Activated B cell treated with CpG ODN at 0.5 μM for 24 hours (primary cell): ENCODE measurements around the gene TFB1M. TPM values are rescaled to one million over a fixed set of nuclear protein-coding genes. Genes with fewer than 3 reads are reported as not detected.
"Not testable (repeated sequence)": the region's sequence is repeated elsewhere in the genome, so short reads cannot be mapped to it uniquely, and the experiment has no call there.

ENCODE experiments used
- ATAC-seq: fragments of 200-7000 bp; cut with Tn5 transposase; one replicate; pipeline ENCODE4 v1.10.0; 2021; ENCODE audit warnings: low read depth, mild to moderate bottlenecking, moderate library complexity
- CTCF ChIA-PET: fragments of 350-600 bp; sonication (Branson Sonifier 250); formaldehyde crosslinking; loops from one replicate; lab custom pipeline; 2021; ENCODE audit warnings: antibody characterized with exemption; lab: Charles Lee
- POLR2A ChIA-PET: fragments of 350-600 bp; sonication (Branson Sonifier 250); formaldehyde crosslinking; loops from one replicate; lab custom pipeline; 2021; ENCODE audit warnings: antibody characterized with exemption; lab: Charles Lee
- DNase-seq: peaks from one replicate; pipeline ENCODE4 v3.0.0; 2022
- H3K27ac Mint-ChIP-seq: one replicate; pipeline ENCODE4 v1.8.0; 2020; ENCODE audit warnings: mixed read lengths
- H3K27me3 Mint-ChIP-seq: one replicate; pipeline ENCODE4 v1.8.0; 2021; ENCODE audit warnings: mixed read lengths
- H3K36me3 Mint-ChIP-seq: one replicate; pipeline ENCODE4 v1.8.0; 2021; ENCODE audit warnings: low read depth, mixed read lengths
- H3K4me1 Mint-ChIP-seq: one replicate; pipeline ENCODE4 v1.8.0; 2021; ENCODE audit warnings: mixed read lengths
- H3K4me3 Mint-ChIP-seq: one replicate; pipeline ENCODE4 v1.8.0; 2020; ENCODE audit warnings: mild to moderate bottlenecking, mixed read lengths
- H3K9me3 Mint-ChIP-seq: one replicate; pipeline ENCODE4 v1.8.0; 2020; ENCODE audit warnings: mixed read lengths
- CTCF ChIP-seq: fragments of 200-600 bp; IDR thresholded peaks from one replicate; pipeline ENCODE4 v1.8.0; 2022; ENCODE audit warnings: antibody characterized with exemption, mild to moderate bottlenecking
- intact Hi-C: fragments of 100-400 bp; cut with micrococcal nuclease; formaldehyde crosslinking; loops from one replicate; pipeline ENCODE4 v1.15.1; 2024
- total RNA-seq: library from RNA; stranded (reverse); gene quantifications from 2 replicates; pipeline ENCODE4 v1.2.3, GENCODE V29; 2022

Gene TFB1M
- total RNA-seq, 1 donor from 2014 or later = 41.5 TPM

- H3K9me3 Mint-ChIP-seq = peaks cover 15% of the 10 kb centered on the region
- ATAC-seq (no peak), DNase-seq (no peak)
- H3K4me3 Mint-ChIP-seq = no peak overlapping the region
- ChIA-PET POLR2A (no interaction called here), CTCF (interaction anchor here (0.6 to 0.7 kb wide), 2 partner anchors 46 to 196 kb away, joined by 3 read pairs; no protein-coding TSS in a partner anchor)
- no peaks in the 10 kb centered on the region for H3K27me3 Mint-ChIP-seq
- H3K27ac Mint-ChIP-seq = no peak overlapping the region
- no peak for TF ChIP-seq CTCF
- peaks cover 32% of the 10 kb centered on the region for H3K4me1 Mint-ChIP-seq
- intact Hi-C loops = no loop called here
- peaks cover 3% of the 10 kb centered on the region for H3K36me3 Mint-ChIP-seq
Observed at GRCh38 chr6:155335265-155335664, 21.0 kb upstream of the TFB1M start.

- CTCF ChIA-PET, H3K4me3 Mint-ChIP-seq, H3K27me3 Mint-ChIP-seq, intact Hi-C loops, DNase-seq, ATAC-seq, H3K9me3 Mint-ChIP-seq, H3K36me3 Mint-ChIP-seq: not testable (repeated sequence)
- peak overlapping the region; percentile 65 for H3K27ac Mint-ChIP-seq
- H3K4me1 Mint-ChIP-seq = peaks cover 32% of the 10 kb centered on the region
- POLR2A ChIA-PET = interaction anchor here (0.6 to 1.6 kb wide), 2 partner anchors 19 to 204 kb away, joined by 4 read pairs; no protein-coding TSS in a partner anchor
Observed at GRCh38 chr6:155334073-155334472, 19.8 kb upstream of the TFB1M start.

- no peak for DNase-seq
- no peaks in the 10 kb centered on the region for H3K36me3 Mint-ChIP-seq
- H3K27ac Mint-ChIP-seq = peak overlapping the region; percentile 65
- no peak for TF ChIP-seq CTCF
- ATAC-seq = no peak
- H3K27me3 Mint-ChIP-seq = no peaks in the 10 kb centered on the region
- POLR2A ChIA-PET = interaction anchor here (1.6 kb wide), 1 partner anchor 18 kb away, joined by 4 read pairs; no protein-coding TSS in a partner anchor
- intact Hi-C loops = no loop called here
- H3K9me3 Mint-ChIP-seq = peaks cover 4% of the 10 kb centered on the region
- CTCF ChIA-PET = no interaction called here
- peak overlapping the region; percentile 47 for H3K4me3 Mint-ChIP-seq
- peaks cover 27% of the 10 kb centered on the region for H3K4me1 Mint-ChIP-seq
Observed at GRCh38 chr6:155333414-155333813, 19.1 kb upstream of the TFB1M start.

- H3K4me3 Mint-ChIP-seq = no peak overlapping the region
- peaks cover 20% of the 10 kb centered on the region for H3K4me1 Mint-ChIP-seq
- DNase-seq (no peak), ATAC-seq (no peak)
- no peak overlapping the region for H3K27ac Mint-ChIP-seq
- peaks cover 4% of the 10 kb centered on the region for H3K9me3 Mint-ChIP-seq
- intact Hi-C loops = no loop called here
- H3K36me3 Mint-ChIP-seq = no peaks in the 10 kb centered on the region
- H3K27me3 Mint-ChIP-seq = no peaks in the 10 kb centered on the region
- ChIA-PET CTCF (no interaction called here), POLR2A (interaction anchor here (0.6 kb wide), 1 partner anchor 1732 kb away, joined by 3 read pairs; no protein-coding TSS in a partner anchor)
- no peak for TF ChIP-seq CTCF
Observed at GRCh38 chr6:155330922-155331321, 16.6 kb upstream of the TFB1M start.

GRCh38 chr6:155330133-155330734 lies 15.9 kb upstream of the TFB1M start:
- POLR2A ChIA-PET = interaction anchor here (0.6 kb wide), 1 partner anchor 1732 kb away, joined by 3 read pairs; no protein-coding TSS in a partner anchor
- no peak overlapping the region for H3K4me3 Mint-ChIP-seq
- intact Hi-C loops = no loop called here
- no peaks in the 10 kb centered on the region for H3K27me3 Mint-ChIP-seq
- no peak for DNase-seq
- no peak for ATAC-seq
- no peak for TF ChIP-seq CTCF
- CTCF ChIA-PET = interaction anchor here (0.8 to 3.0 kb wide), 4 partner anchors 8 to 1233 kb away, joined by 3 to 24 read pairs (median 6); no protein-coding TSS in a partner anchor
- H3K36me3 Mint-ChIP-seq = no peaks in the 10 kb centered on the region
- H3K9me3 Mint-ChIP-seq = no peaks in the 10 kb centered on the region
- no peak overlapping the region for H3K27ac Mint-ChIP-seq
- peaks cover 20% of the 10 kb centered on the region for H3K4me1 Mint-ChIP-seq
